Activated T-cell treated with anti-CD3 and anti-CD28 coated beads, Interleukin-2, amount 50 U/mL, for 4 hours (primary cell): ENCODE data around the gene NAV1. TPM values are rescaled to one million over a fixed set of nuclear protein-coding genes. Genes with fewer than 3 reads are reported as not detected.

Experiments used
- ATAC-seq, 2 donors: fragments of 200-7000 bp; cut with Tn5 transposase; one replicate each; pipeline ENCODE4 v1.10.0; 2021
- DNase-seq: peaks from one replicate; pipeline ENCODE4 v3.0.0-alpha.2; 2020
- H3K27me3 Mint-ChIP-seq: one replicate; pipeline ENCODE4 v1.8.0; 2021; ENCODE audit warnings: low read depth, mixed read lengths
- H3K36me3 Mint-ChIP-seq: one replicate; pipeline ENCODE4 v1.8.0; 2022; ENCODE audit warnings: mixed read lengths; ENCODE audit not compliant: insufficient read depth
- H3K4me1 Mint-ChIP-seq: one replicate; pipeline ENCODE4 v1.8.0; 2021; ENCODE audit warnings: low read depth, mixed read lengths
- H3K4me3 Mint-ChIP-seq: one replicate; pipeline ENCODE4 v1.8.0; 2021; ENCODE audit warnings: mild to moderate bottlenecking, moderate library complexity, mixed read lengths
- H3K9me3 Mint-ChIP-seq: one replicate; pipeline ENCODE4 v1.8.0; 2021; ENCODE audit warnings: mixed read lengths
- total RNA-seq, 3 donors: library from RNA; stranded (reverse); gene quantifications; one replicate each; pipeline ENCODE4 v1.2.1, GENCODE V29; 2021

The NAV1 gene
- total RNA-seq, 3 donors from 2014 or later: 0.81 to 1.3 (median 1.1) TPM

DNA sequence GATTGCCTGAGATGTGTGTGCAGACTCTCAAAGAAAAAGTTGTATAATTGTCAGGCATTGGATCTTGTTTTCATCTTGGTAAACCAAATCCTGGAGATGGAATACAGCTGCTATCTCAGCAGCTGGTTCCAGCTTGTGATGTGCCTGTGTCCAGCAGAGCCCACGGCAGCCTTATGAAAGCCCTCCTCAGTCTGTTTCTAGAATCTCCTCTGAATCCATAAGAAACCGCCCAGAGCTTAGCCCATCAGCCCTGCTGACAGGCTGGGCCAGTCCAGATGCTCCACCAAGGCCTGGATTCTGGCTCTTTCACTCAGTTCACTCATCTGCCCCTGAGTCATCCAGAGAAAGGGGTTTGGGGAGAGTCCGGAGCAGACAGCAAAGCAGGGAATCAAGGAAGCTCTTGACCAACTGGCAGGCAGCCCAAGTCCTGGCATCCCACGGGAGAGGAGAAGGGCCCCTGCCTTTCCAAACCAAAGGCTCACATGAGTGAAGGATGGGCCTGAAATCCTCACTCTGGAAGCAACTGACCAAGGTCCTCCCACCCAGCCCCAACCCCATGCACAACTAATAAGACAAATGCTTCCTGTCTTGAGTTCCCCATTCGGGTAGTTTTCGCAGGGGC, 45.7 kb downstream of the NAV1 start:
- Mint-ChIP-seq H3K27me3 (peaks cover 1% of the 10 kb centered on the region), H3K36me3 (no peaks in the 10 kb centered on the region), H3K9me3 (no peaks in the 10 kb centered on the region), H3K4me1 (no peaks in the 10 kb centered on the region), H3K4me3 (no peak overlapping the region)
- DNase-seq (no peak), ATAC-seq (no peak)

DNA sequence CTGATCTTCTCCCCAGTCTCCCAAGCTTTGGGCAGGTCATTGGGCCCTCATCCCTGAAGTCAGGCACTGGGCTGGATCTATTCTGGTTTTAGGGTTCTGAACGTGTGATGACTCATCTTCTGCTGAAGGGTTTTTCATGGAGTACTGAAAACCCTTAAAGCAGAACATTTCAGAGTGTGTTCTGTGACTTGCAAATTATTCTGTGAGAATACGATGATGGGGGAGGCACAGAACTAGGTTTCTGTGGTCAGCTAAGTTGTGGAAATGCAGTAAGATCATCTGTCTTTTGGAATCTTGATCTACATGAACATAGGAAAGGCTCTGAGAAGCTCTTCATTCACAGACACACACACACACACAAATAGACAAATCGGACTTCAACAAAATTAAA, 46.2 kb downstream of the NAV1 start:
- H3K4me3 Mint-ChIP-seq: no peak overlapping the region
- no peaks in the 10 kb centered on the region for H3K4me1 Mint-ChIP-seq
- ATAC-seq: no peak
- no peak for DNase-seq
- no peaks in the 10 kb centered on the region for H3K36me3 Mint-ChIP-seq
- peaks cover 1% of the 10 kb centered on the region for H3K27me3 Mint-ChIP-seq
- no peaks in the 10 kb centered on the region for H3K9me3 Mint-ChIP-seq

DNA sequence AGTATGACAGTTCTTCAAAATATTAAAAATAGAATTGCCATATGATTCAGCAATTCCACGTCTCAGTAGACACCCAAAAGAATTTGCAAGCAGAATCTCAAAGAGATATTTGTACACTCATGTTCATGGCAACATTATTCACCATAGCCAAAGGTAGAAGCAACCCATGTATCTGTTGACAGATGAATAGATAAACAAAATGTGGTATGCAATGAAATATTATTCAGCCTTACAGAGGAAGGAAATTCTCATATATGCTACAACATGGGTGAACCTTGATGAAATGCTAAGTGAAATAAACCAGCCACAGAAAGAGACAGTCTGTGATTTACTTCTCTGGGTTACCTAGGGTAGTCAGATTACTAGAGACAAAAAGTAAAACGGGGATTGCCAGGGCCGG, 47.0 kb downstream of the NAV1 start:
- no peak overlapping the region for H3K4me3 Mint-ChIP-seq
- ATAC-seq (no peak), DNase-seq (no peak)
- no peaks in the 10 kb centered on the region for H3K9me3 Mint-ChIP-seq
- H3K4me1 Mint-ChIP-seq: no peaks in the 10 kb centered on the region
- H3K27me3 Mint-ChIP-seq: peaks cover 1% of the 10 kb centered on the region
- peaks cover 3% of the 10 kb centered on the region for H3K36me3 Mint-ChIP-seq

DNA sequence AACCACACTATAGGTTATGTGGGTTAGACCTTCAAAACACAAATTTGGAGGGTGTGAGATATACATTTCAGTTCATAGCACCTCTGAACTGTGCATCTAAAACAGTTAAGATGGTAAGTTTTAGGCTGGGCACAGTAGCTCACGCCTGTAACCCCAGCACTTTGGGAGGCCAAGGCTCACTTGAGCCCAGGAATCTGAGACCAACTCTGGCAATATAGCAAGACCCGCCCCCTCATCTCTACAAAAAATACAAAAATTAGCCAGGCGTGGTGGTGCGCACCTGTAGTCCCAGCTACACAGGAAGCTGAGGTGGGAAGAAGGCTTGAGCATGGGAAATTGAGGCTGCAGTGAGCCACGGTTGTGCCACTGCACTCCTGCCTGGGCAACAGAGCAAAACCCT, 47.9 kb downstream of the NAV1 start:
- Mint-ChIP-seq H3K27me3 (peaks cover 3% of the 10 kb centered on the region), H3K4me1 (no peaks in the 10 kb centered on the region), H3K36me3 (peaks cover 3% of the 10 kb centered on the region), H3K9me3 (no peaks in the 10 kb centered on the region), H3K4me3 (no peak overlapping the region)
- DNase-seq (no peak), ATAC-seq (no peak)

DNA sequence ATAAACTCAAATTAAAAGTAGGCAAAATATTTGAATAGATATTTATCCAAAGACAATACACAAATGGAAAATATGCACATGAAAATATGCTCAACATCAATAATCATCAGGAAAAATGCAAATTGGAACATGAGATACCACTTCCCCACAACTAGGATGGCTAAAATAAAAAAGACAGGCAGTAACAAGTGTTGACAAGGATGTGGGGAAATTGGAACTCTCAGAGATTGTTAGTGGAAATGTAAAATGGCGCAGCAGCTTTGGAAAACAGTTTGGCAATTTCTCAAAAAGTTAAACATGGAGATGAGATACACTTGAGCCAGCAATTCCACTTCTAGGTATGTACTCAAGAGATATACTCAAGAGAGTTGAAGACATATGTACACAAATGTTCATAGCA, 48.8 kb downstream of the NAV1 start:
- DNase-seq (no peak), ATAC-seq (no peak)
- H3K9me3 Mint-ChIP-seq: no peaks in the 10 kb centered on the region
- no peaks in the 10 kb centered on the region for H3K4me1 Mint-ChIP-seq
- peaks cover 3% of the 10 kb centered on the region for H3K36me3 Mint-ChIP-seq
- peaks cover 3% of the 10 kb centered on the region for H3K27me3 Mint-ChIP-seq
- no peak overlapping the region for H3K4me3 Mint-ChIP-seq

Other genes starting within 250 kb of the NAV1 start
- not detected for gene TNNT2, start 161.4 kb upstream of the NAV1 start, total RNA-seq
- under 1 TPM; 0.10 to 0.49 (median 0.21) TPM for gene LAD1, start 139.8 kb upstream of the NAV1 start, total RNA-seq
- not detected for gene TNNI1, start 117.4 kb upstream of the NAV1 start, total RNA-seq
- gene PHLDA3, start 69.9 kb upstream of the NAV1 start, total RNA-seq: 1 to 10 TPM; 1.4 to 4.1 (median 3.4) TPM
- 10 to 100 TPM; 51.5 to 54.3 (median 52.4) TPM for gene CSRP1, start 32.0 kb upstream of the NAV1 start, total RNA-seq